ENCODE measurements around the gene ANOS1. TPM values are rescaled to one million over a fixed set of nuclear protein-coding genes. Genes with fewer than 3 reads are reported as not detected.

The ANOS1 gene
- total and polyA plus RNA-seq, 12 donors = 0.60 to 7.3 (median 2.0) TPM

DNA sequence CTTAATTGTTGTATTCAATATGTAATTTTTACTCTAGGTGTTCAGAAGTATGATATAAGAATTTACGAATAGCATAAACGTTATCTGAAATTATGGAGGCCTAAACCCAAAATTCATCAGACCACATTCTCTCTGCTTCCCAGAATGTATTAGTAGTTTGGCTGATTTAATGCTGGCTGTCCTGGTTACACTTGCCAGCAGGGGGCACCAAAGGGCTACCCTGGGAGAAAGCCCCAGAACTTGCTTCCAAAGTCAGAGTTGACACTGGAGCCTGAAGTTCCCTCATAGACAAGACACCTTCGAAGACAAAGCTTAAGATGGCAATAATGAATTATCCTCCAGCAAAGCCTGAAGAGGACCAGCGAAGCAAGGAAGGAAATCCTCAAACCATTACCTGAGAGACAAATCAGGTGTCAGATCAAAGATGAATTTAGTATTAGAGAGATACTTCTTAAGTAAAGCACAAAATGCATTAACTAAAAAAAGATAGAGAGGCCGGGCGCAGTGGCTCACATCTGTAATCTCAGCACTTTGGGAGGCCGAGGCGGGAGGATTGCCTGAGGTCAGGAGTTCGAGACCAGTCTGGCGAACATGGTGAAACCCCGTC is 11.3 kb upstream of the ANOS1 start:
- Histone ChIP-seq H3K36me3 (replicated peaks in 1 of 2) (no peaks in the 10 kb centered on the region), H3K27me3 (peaks cover 6% of the 10 kb centered on the region), H3K4me1 (replicated peaks in 1 of 2) (no peaks in the 10 kb centered on the region), H3K4me3 (no peak overlapping the region), H3K9me3 (replicated peaks in 1 of 3) (no peaks in the 10 kb centered on the region), H3K27ac (no peak overlapping the region)
- no peak for TF ChIP-seq POLR2A (IDR thresholded peaks at IDR 0.05)
- TF ChIP-seq, protein P1, sequence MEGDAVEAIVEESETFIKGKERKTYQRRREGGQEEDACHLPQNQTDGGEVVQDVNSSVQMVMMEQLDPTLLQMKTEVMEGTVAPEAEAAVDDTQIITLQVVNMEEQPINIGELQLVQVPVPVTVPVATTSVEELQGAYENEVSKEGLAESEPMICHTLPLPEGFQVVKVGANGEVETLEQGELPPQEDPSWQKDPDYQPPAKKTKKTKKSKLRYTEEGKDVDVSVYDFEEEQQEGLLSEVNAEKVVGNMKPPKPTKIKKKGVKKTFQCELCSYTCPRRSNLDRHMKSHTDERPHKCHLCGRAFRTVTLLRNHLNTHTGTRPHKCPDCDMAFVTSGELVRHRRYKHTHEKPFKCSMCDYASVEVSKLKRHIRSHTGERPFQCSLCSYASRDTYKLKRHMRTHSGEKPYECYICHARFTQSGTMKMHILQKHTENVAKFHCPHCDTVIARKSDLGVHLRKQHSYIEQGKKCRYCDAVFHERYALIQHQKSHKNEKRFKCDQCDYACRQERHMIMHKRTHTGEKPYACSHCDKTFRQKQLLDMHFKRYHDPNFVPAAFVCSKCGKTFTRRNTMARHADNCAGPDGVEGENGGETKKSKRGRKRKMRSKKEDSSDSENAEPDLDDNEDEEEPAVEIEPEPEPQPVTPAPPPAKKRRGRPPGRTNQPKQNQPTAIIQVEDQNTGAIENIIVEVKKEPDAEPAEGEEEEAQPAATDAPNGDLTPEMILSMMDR (IDR thresholded peaks at IDR 0.05) = peak; percentile 35 to 71 (median 57)
- DNase-seq = peak; percentile 39 to 73 (median 63)
- intact Hi-C loops (cut with DNase I) = loop anchor here in 1 of 2 donors (10.0 kb wide), 1 partner anchor 72 kb away; no protein-coding TSS in a partner anchor
- 63 to 76% (median 69%) methylated on average over 9 to 11 of the region's 11 CpGs for WGBS, 4 donors

DNA sequence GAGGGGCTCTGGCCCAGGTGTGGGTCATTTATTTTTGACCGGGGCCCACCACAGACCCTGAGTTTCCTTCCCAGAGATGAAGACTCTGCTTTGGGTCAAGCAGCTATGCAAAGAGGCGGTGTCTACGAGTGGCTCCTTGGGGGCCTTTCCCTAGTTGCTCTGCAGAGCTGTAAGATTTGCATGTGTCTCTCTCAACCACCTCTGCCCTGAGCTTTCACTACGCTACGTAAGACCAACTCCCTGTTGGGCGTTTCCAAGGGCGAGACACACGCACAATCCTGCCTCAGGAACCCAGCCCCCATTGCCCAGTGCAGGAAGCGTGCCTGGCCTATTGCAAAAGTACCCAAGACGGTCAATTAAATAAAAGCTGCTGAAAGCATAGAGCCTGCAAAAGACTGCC is 10.0 kb upstream of the ANOS1 start:
- no peak for TF ChIP-seq POLR2A (IDR thresholded peaks at IDR 0.05)
- TF ChIP-seq, protein P1 (IDR thresholded peaks at IDR 0.05) = no peak
- intact Hi-C loops (cut with DNase I) = loop anchor here in 1 of 2 donors (10.0 kb wide), 1 partner anchor 73 kb away; no protein-coding TSS in a partner anchor
- DNase-seq = no peak
- peaks cover 7% of the 10 kb centered on the region for H3K27me3 ChIP-seq
- no peaks in the 10 kb centered on the region for H3K9me3 ChIP-seq (replicated peaks in 1 of 3)
- no peak overlapping the region for H3K4me3 ChIP-seq
- WGBS, 4 donors = 81 to 84% (median 84%) methylated on average over 9 to 10 of the region's 10 CpGs; no CpG with 5 or more reads in 1 of the 4 donors
- no peak overlapping the region for H3K27ac ChIP-seq
- H3K4me1 ChIP-seq (replicated peaks in 1 of 2) = no peaks in the 10 kb centered on the region
- no peaks in the 10 kb centered on the region for H3K36me3 ChIP-seq (replicated peaks in 1 of 2)

DNA sequence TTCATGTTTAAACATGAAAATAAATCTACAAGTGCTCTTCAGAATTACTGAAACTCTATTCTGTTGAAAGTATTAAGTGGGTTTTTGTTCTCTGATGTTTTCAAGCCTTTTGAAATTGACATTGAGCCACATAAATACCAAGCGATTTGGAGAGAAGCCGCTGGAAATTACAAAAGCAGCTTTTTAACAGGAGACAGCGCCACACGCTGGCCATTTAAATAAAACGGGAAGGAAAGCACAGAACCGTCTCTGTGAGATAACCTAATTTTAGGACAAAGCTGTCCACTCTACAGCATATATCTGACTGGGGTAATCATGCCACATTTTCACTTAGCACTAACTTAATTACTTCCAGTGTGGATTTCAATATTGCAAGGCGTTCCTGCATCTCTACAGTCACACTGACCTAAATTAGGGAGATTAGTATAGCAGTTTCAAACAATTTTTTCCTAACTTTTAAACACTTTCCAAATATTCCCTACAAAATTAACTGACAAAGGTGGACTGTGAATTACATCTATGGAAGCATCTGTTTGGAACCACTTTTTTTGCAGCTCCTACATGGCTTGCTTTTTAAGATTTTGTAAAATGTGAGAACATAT is 6.8 kb upstream of the ANOS1 start:
- WGBS, 4 donors = 0 to 1% (median 0%) methylated on average over 7 of the region's 7 CpGs
- no peaks in the 10 kb centered on the region for H3K4me1 ChIP-seq (replicated peaks in 1 of 2)
- H3K27ac ChIP-seq = no peak overlapping the region
- TF ChIP-seq POLR2A (IDR thresholded peaks at IDR 0.05) = no peak
- TF ChIP-seq, protein P1 (IDR thresholded peaks at IDR 0.05) = peak; percentile 43 to 72 (median 62)
- no peaks in the 10 kb centered on the region for H3K36me3 ChIP-seq (replicated peaks in 1 of 2)
- H3K27me3 ChIP-seq = peaks cover 7% of the 10 kb centered on the region
- H3K9me3 ChIP-seq (replicated peaks in 1 of 3) = no peaks in the 10 kb centered on the region
- intact Hi-C loops (cut with DNase I) = loop anchor here (5.0 to 10.0 kb wide), 2 partner anchors 741 to 744 kb away; no protein-coding TSS in a partner anchor
- DNase-seq = peak in 6 of 7 donors; percentile 28 to 71 (median 50)
- H3K4me3 ChIP-seq = no peak overlapping the region

DNA sequence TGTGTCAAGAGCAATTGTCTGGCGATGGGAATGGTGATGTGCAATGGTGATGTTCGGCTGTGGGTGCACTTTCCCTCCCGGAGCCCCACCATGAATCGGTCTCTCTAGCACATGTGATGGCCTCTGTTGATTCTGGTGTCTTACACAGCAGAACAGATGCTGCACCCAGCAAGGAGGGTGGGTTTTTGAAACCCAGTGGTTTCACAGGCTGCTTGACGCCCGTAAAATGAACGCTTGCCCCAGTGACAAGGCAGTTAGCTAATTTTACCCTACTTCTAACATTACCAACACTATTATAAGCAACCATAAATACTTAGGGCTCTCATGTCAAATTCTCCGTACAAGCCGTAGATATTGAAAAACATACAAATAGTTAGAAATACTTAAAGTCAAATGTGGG is 5.9 kb upstream of the ANOS1 start:
- Histone ChIP-seq H3K4me1 (replicated peaks in 1 of 2) (no peaks in the 10 kb centered on the region), H3K27me3 (peaks cover 10% of the 10 kb centered on the region), H3K27ac (no peak overlapping the region), H3K4me3 (no peak overlapping the region), H3K9me3 (replicated peaks in 1 of 3) (no peaks in the 10 kb centered on the region), H3K36me3 (replicated peaks in 1 of 2) (no peaks in the 10 kb centered on the region)
- intact Hi-C loops (cut with DNase I) = loop anchor here (5.0 to 10.0 kb wide), 2 partner anchors 741 to 743 kb away; no protein-coding TSS in a partner anchor
- WGBS, 4 donors = 76 to 84% (median 79%) methylated on average over 9 of the region's 9 CpGs
- DNase-seq = no peak
- no peak for TF ChIP-seq POLR2A (IDR thresholded peaks at IDR 0.05)
- TF ChIP-seq, protein P1 (IDR thresholded peaks at IDR 0.05) = no peak
